Measurements from ENCODE around the gene NSG1. TPM values are rescaled to one million over a fixed set of nuclear protein-coding genes. Genes with fewer than 3 reads are reported as not detected.

Gene NSG1
- total and polyA plus RNA-seq, 2 of the 8 experiments (the other 6 are each of a cell fraction or from before 2014, with no cell fraction given) = 35.7 to 61.4 TPM

- TF ChIP-seq CTCF (IDR thresholded peaks at IDR 0.05; ENCODE audit: control extremely low read depth in 1 of 3, insufficient read depth in 1 of 3, low read depth in 1 of 3, low read length in 3 of 3) = no peak
- no peak for TF ChIP-seq SP2 (IDR thresholded peaks at IDR 0.05; ENCODE audit: low read length)
- TF ChIP-seq HDAC2 (IDR thresholded peaks at IDR 0.05; ENCODE audit: borderline replicate concordance in 1 of 2, low read depth in 2 of 2, low read length in 2 of 2) = no peak
- TF ChIP-seq ZNF274 (IDR thresholded peaks at IDR 0.05; ENCODE audit: borderline replicate concordance, extremely low read depth, low read length) = no peak
- no peak for TF ChIP-seq HDAC6 (IDR thresholded peaks at IDR 0.05; ENCODE audit: low read depth, low read length)
These were observed 33.5 kb downstream of the NSG1 start (continued) for GRCh38 chr4:4420421-4420820.

Data from H1 (cell line).